ENCODE data around the gene DDIT4.
"Not testable (repeated sequence)": the region's sequence is repeated elsewhere in the genome, so short reads cannot be mapped to it uniquely, and the experiment has no call there.

The DDIT4 gene

DNA sequence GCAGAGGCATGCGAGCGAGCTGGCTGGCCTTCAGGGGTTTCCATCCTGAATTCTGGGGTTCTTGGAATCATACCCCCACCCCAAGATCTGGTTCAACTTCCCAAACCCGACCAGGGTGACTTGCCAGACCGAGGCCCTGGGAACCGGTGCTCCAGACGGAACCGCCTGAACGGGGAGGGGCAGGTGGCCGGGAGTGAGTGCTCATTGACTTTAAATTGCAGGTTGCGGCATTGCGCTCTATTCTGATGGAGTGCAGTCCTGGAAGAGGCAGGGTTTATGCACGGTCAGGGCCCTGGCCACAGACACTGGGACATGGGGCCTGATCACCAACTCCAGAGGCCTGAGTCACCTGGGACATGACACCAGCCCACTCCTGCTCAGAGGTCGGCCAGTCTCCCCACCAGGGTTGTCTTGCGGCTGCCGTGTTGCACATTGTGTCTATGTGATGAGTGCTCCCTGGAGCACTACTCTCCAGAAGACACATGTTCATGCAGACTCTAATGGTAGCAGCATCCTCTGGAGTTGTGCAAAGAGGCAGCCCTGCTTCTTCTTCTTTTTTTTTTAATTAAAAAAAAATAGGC lies 5.8 kb upstream of the DDIT4 start:
- DNase-seq = no peak

- DNase-seq = not testable (repeated sequence)
These were observed 5.1 kb upstream of the DDIT4 start for GRCh38 chr10:72268475-72269200.

DNA sequence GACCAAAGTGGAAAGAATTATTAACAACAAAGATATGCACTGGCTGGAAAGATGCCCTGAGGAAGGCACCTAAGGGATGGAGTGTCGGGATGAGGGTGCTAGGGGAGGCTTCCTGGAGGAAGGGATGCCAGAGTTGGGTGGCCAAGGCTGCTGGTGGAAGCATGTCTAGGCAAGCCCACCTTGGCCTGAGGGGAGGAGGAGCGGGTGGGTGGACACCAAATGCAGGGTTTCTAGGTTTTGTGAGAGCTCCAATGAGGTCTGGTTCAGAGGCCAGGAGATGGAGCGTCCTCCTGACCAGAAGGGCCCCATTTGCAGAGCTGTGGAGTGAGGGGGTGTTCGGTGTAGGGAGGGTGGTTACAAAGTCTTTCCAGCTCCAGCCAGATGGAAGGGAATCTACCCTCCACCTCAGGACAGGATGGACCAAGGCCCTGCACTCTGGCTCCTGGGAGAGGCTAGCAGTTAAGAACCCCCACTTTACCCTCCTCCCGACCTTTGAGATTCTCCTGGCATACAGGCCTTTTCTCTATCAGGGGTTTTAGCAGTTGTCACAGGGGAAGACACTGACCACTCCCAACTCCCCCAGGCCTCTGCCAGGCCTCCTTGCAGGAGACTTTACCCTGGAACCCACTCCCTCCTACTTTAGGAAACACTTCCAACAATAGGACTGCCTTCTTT lies 3.0 kb upstream of the DDIT4 start:
- no peak for DNase-seq

DNA sequence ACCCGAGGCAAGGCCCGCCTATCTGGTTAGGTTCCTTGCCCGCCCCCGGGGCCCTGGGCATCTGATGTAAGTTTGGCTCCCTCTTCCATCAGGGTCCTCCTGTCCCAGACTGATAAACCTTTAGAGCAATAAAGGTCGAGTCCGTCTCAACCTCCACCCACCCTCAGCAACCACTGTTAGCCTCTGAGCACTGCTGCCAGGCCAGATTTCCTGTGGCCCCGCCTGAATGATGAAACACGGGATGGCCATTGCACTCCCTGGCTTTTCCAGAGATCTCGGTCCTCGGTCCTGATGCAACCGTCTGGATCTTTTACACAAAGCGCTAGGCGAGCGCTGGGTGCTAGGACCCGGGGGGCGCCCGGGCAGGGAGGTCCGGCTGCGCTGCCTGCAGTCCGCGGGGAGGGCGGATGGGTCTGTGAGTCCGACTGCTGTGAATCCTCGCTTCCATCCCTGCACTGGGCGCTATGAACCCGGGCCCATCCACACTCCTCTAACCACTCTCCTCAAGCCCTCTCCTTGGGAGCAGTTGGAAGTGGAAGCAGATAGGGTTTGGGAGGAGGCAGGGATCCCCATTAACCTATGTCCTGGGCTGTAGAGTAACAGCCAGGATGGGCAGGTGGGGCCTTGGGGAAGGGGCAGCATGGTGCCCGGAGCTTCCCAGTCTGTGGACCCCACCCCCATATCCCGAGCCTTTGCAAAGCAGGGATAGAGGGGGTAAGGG lies 875 bp upstream of the DDIT4 start:
- DNase-seq = peak; percentile 97

DNA sequence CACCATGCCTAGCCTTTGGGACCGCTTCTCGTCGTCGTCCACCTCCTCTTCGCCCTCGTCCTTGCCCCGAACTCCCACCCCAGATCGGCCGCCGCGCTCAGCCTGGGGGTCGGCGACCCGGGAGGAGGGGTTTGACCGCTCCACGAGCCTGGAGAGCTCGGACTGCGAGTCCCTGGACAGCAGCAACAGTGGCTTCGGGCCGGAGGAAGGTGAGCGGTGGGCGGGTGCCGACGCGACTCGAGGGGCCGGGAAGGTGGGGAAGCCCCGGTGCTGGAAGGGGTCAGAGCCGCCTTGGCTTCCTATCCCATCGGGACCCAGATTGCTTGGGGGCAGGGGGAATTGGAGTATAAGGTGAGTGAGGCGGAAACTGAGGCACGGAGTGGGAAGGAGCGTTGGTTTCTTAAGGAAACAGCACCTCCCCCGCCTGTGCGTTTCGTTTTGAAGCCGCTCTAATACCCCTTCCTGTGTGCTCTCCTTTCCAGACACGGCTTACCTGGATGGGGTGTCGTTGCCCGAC lies 547 bp downstream of the DDIT4 start:
- no peak for DNase-seq

DNA sequence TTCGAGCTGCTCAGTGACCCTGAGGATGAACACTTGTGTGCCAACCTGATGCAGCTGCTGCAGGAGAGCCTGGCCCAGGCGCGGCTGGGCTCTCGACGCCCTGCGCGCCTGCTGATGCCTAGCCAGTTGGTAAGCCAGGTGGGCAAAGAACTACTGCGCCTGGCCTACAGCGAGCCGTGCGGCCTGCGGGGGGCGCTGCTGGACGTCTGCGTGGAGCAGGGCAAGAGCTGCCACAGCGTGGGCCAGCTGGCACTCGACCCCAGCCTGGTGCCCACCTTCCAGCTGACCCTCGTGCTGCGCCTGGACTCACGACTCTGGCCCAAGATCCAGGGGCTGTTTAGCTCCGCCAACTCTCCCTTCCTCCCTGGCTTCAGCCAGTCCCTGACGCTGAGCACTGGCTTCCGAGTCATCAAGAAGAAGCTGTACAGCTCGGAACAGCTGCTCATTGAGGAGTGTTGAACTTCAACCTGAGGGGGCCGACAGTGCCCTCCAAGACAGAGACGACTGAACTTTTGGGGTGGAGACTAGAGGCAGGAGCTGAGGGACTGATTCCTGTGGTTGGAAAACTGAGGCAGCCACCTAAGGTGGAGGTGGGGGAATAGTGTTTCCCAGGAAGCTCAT lies 1.1 kb downstream of the DDIT4 start:
- DNase-seq = peak; percentile 51

DNA sequence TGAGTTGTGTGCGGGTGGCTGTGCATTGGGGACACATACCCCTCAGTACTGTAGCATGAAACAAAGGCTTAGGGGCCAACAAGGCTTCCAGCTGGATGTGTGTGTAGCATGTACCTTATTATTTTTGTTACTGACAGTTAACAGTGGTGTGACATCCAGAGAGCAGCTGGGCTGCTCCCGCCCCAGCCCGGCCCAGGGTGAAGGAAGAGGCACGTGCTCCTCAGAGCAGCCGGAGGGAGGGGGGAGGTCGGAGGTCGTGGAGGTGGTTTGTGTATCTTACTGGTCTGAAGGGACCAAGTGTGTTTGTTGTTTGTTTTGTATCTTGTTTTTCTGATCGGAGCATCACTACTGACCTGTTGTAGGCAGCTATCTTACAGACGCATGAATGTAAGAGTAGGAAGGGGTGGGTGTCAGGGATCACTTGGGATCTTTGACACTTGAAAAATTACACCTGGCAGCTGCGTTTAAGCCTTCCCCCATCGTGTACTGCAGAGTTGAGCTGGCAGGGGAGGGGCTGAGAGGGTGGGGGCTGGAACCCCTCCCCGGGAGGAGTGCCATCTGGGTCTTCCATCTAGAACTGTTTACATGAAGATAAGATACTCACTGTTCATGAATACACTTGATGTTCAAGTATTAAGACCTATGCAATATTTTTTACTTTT lies 1.8 kb downstream of the DDIT4 start:
- no peak for DNase-seq

- DNase-seq = no peak
These were observed 2.3 kb downstream of the DDIT4 start for GRCh38 chr10:72276013-72276387.

GRCh38 chr10:72276421-72277339 lies 3.0 kb downstream of the DDIT4 start:
- DNase-seq = peak; percentile 62

- DNase-seq = no peak
These were observed 3.7 kb downstream of the DDIT4 start for GRCh38 chr10:72277340-72277995.

- DNase-seq = no peak
These were observed 4.4 kb downstream of the DDIT4 start for GRCh38 chr10:72277996-72278667.

- DNase-seq = no peak
These were observed 5.1 kb downstream of the DDIT4 start for GRCh38 chr10:72278668-72279393.

- DNase-seq = not testable (repeated sequence)
These were observed 5.9 kb downstream of the DDIT4 start for GRCh38 chr10:72279587-72279986.

DNA sequence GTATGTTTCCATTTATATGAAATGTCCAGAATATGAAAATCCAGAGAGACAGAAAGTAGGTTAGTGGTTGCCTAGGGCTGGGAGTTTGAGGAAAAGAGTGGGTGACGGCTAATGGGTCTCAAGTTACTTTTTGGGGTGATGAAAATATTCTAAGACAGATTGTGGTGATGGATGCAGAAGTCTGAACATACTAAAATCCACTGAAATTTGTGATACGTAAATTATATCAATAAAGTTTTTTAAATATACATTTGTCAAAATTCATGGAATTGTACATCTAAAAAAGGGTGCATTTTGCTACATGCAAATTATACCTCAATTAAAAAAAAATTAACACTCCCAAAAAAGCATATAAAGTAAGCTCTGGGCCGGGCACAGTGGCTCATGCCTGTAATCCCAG lies 9.4 kb downstream of the DDIT4 start:
- no peak for DNase-seq

- no peak for DNase-seq
These were observed 12.3 kb downstream of the DDIT4 start for GRCh38 chr10:72285972-72286521.

DNA sequence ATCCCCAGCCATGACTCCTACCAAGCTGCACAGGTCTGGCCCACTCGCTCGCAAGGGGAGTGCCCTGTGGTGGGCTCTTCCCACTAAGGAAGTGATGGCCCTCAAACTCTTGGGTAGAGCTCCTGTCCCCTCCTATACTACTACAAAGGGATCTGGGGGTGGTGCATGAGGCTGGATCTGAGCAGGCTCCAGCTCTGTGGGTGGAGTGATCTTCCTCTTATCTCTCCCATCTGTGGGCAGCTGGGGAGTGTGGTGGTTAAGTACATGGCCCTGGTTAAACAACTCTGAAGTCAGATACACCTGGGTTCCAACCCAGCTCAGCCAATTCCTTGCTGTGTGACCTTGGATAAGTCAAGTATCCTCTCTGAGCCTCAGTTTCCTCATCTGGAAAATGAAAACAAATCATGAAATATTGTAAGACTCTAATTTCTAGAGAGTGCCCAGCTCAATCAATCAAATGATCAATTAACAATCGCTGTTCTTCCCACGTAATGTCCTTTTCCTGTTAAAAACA lies 17.4 kb downstream of the DDIT4 start:
- no peak for DNase-seq

- DNase-seq = no peak
These were observed 18.5 kb downstream of the DDIT4 start for GRCh38 chr10:72292223-72292691.

- DNase-seq = no peak
These were observed 21.7 kb downstream of the DDIT4 start for GRCh38 chr10:72295330-72295910.
